Sigmoid colon (tissue), 4 donors: ENCODE data around the gene CACNG3.

Experiments
- POLR2A ChIP-seq, 2 donors: fragments of 450-650 bp; IDR thresholded peaks; one replicate each; pipeline ENCODE4 v1.6.1; 2016; ENCODE audit warnings: antibody characterized with exemption in 2 of 2, mild to moderate bottlenecking in 2 of 2, moderate library complexity in 2 of 2
- POLR2AphosphoS5 ChIP-seq, 4 donors: sonication (generic); formaldehyde crosslinking; IDR thresholded peaks; one replicate each; pipeline ENCODE4 v1.6.1; 2017; ENCODE audit warnings: antibody characterized with exemption in 4 of 4
- TF ChIP-seq, protein P1 (sequence below), 4 experiments: fragments of 450-650 bp in 3 of 4; fragments of 200-600 bp in 1 of 4; IDR thresholded peaks; one replicate each; pipeline ENCODE4 v1.5.1; 2016 to 2019; ENCODE audit warnings: antibody characterized with exemption in 4 of 4, mild to moderate bottlenecking in 3 of 4, moderate library complexity in 2 of 4

DNA sequence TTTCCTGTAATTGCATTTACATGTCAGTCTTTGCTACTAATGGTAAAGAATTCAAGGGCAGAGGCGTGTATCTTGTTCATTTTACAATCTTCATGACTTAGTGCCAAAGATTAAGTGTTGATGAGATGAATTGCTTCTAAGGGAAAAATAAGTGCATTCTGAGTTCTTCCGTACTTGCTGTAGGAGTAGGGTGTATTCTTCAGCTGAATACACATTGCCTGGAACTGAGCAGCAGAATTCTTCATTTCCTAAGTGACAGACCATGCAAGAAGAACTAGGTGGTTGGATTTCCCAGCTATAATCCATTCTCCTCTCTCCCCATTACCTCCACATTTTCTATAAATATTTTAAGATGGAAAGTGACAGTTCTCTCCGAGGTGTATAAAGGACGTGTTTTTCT is 104.8 kb downstream of the CACNG3 start:
- TF ChIP-seq POLR2AphosphoS5 (IDR thresholded peaks at IDR 0.05) (no peak), POLR2A (IDR thresholded peaks at IDR 0.05) (no peak)
- TF ChIP-seq, protein P1, sequence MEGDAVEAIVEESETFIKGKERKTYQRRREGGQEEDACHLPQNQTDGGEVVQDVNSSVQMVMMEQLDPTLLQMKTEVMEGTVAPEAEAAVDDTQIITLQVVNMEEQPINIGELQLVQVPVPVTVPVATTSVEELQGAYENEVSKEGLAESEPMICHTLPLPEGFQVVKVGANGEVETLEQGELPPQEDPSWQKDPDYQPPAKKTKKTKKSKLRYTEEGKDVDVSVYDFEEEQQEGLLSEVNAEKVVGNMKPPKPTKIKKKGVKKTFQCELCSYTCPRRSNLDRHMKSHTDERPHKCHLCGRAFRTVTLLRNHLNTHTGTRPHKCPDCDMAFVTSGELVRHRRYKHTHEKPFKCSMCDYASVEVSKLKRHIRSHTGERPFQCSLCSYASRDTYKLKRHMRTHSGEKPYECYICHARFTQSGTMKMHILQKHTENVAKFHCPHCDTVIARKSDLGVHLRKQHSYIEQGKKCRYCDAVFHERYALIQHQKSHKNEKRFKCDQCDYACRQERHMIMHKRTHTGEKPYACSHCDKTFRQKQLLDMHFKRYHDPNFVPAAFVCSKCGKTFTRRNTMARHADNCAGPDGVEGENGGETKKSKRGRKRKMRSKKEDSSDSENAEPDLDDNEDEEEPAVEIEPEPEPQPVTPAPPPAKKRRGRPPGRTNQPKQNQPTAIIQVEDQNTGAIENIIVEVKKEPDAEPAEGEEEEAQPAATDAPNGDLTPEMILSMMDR (IDR thresholded peaks at IDR 0.05): no peak
